ENCODE measurements around the gene SBF2. TPM values are rescaled to one million over a fixed set of nuclear protein-coding genes. Genes with fewer than 3 reads are reported as not detected.

Gene SBF2
- total and polyA plus RNA-seq, 2 of the 13 experiments (the other 11 are each of a cell fraction or from before 2014, with no cell fraction given): 24.0 to 45.8 TPM

GRCh38 chr11:10309163-10310093, 15.4 kb upstream of the SBF2 start (continued):
- TF ChIP-seq ZNF574 (CRISPR knock-in tag; IDR thresholded peaks at IDR 0.05): no peak
- TF ChIP-seq SNAI1 (CRISPR knock-in tag; IDR thresholded peaks at IDR 0.05; ENCODE audit: borderline replicate concordance): no peak
- peak; percentile 61; the same call in 1 of the 2 replicates for TF ChIP-seq GATAD2A (CRISPR knock-in tag; IDR thresholded peaks at IDR 0.05)
- TF ChIP-seq SKIL (CRISPR knock-in tag; IDR thresholded peaks at IDR 0.05; ENCODE audit: borderline replicate concordance): no peak
- no peak for TF ChIP-seq NPAS2 (CRISPR knock-in tag; IDR thresholded peaks at IDR 0.05; ENCODE audit: borderline replicate concordance)
- TF ChIP-seq MAFF (IDR thresholded peaks at IDR 0.05; ENCODE audit: low read depth, low read length): no peak
- TF ChIP-seq ZNF235 (CRISPR knock-in tag; IDR thresholded peaks at IDR 0.05; ENCODE audit: borderline replicate concordance): no peak
- no peak for TF ChIP-seq ZBTB7B (CRISPR knock-in tag; IDR thresholded peaks at IDR 0.05)
- TF ChIP-seq, protein P1, sequence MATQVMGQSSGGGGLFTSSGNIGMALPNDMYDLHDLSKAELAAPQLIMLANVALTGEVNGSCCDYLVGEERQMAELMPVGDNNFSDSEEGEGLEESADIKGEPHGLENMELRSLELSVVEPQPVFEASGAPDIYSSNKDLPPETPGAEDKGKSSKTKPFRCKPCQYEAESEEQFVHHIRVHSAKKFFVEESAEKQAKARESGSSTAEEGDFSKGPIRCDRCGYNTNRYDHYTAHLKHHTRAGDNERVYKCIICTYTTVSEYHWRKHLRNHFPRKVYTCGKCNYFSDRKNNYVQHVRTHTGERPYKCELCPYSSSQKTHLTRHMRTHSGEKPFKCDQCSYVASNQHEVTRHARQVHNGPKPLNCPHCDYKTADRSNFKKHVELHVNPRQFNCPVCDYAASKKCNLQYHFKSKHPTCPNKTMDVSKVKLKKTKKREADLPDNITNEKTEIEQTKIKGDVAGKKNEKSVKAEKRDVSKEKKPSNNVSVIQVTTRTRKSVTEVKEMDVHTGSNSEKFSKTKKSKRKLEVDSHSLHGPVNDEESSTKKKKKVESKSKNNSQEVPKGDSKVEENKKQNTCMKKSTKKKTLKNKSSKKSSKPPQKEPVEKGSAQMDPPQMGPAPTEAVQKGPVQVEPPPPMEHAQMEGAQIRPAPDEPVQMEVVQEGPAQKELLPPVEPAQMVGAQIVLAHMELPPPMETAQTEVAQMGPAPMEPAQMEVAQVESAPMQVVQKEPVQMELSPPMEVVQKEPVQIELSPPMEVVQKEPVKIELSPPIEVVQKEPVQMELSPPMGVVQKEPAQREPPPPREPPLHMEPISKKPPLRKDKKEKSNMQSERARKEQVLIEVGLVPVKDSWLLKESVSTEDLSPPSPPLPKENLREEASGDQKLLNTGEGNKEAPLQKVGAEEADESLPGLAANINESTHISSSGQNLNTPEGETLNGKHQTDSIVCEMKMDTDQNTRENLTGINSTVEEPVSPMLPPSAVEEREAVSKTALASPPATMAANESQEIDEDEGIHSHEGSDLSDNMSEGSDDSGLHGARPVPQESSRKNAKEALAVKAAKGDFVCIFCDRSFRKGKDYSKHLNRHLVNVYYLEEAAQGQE (IDR thresholded peaks at IDR 0.05; ENCODE audit: borderline replicate concordance in 1 of 2, low read depth in 1 of 2, low read length in 2 of 2): no peak
- TF ChIP-seq MED8 (CRISPR knock-in tag; IDR thresholded peaks at IDR 0.05; ENCODE audit: insufficient replicate concordance): no peak
- no peak for TF ChIP-seq IKZF5 (CRISPR knock-in tag; IDR thresholded peaks at IDR 0.05)
- peak; percentile 60 for TF ChIP-seq FOXA3 (CRISPR knock-in tag; IDR thresholded peaks at IDR 0.05)
- TF ChIP-seq WIZ (CRISPR knock-in tag; IDR thresholded peaks at IDR 0.05): no peak
- TF ChIP-seq SAP130 (CRISPR knock-in tag; IDR thresholded peaks at IDR 0.05; ENCODE audit: low read depth): peak; percentile 73
- peak; percentile 54; the same call in 1 of the 2 replicates for TF ChIP-seq ZBTB38 (CRISPR knock-in tag; IDR thresholded peaks at IDR 0.05)
- TF ChIP-seq NR2F6 (IDR thresholded peaks at IDR 0.05): 0 out of 2 replicates have a peak, but pooled peaks have one; percentile 27
- TF ChIP-seq NR2F6 (CRISPR knock-in tag; IDR thresholded peaks at IDR 0.05): peak; percentile 67
- no peak for TF ChIP-seq ZSCAN29 (CRISPR knock-in tag; conservative IDR thresholded peaks at IDR 0.05)
- no peak for TF ChIP-seq GABPB1 (CRISPR knock-in tag; IDR thresholded peaks at IDR 0.05)
